Bronchial epithelial cell (primary cell): Measurements from ENCODE around the gene NRIP1. TPM values are rescaled to one million over a fixed set of nuclear protein-coding genes. Genes with fewer than 3 reads are reported as not detected.
"Not testable (repeated sequence)": the region's sequence is repeated elsewhere in the genome, so short reads cannot be mapped to it uniquely, and the experiment has no call there.

Source experiments
- DNase-seq: peaks from one replicate; pipeline ENCODE4 v3.0.0-alpha.2; 2010; ENCODE audit warnings: low read depth
- FAIRE-seq: peaks from 2 replicates; lab custom pipeline; 2011; peaks lifted over from hg19 to GRCh38; lab: Jason Lieb, UNC
- H3K27me3 ChIP-seq: 2 replicates; pipeline ENCODE4 v1.5.1; 2011; ENCODE audit warnings: low read length; ENCODE audit not compliant: control insufficient read depth, insufficient read depth
- H3K36me3 ChIP-seq: 2 replicates; pipeline ENCODE4 v1.5.1; 2011; ENCODE audit warnings: low read length; ENCODE audit not compliant: control insufficient read depth, insufficient read depth
- H3K4me3 ChIP-seq: 2 replicates; pipeline ENCODE4 v1.5.1; 2011; ENCODE audit warnings: mild to moderate bottlenecking, low read depth, low read length, control low read depth
- CTCF ChIP-seq: IDR thresholded peaks from 2 replicates; pipeline ENCODE4 v1.5.1; 2011; ENCODE audit warnings: mild to moderate bottlenecking, moderate library complexity, low read length, control low read depth, inconsistent platforms; ENCODE audit not compliant: insufficient read depth, severe bottlenecking
- total RNA-seq: library from RNA; depleted of rRNA; stranded (reverse); fragments of >200 nt; gene quantifications from 2 replicates; pipeline ENCODE4 v1.2.1, GENCODE V29; 2014

The NRIP1 gene
- total RNA-seq, 1 donor from 2014 or later, result 64.0 TPM

- no peak for FAIRE-seq
- Histone ChIP-seq H3K36me3 (peaks cover 2% of the 10 kb centered on the region), H3K4me3 (no peak overlapping the region), H3K27me3 (no peaks in the 10 kb centered on the region)
- TF ChIP-seq CTCF, result no peak
- DNase-seq, result no peak
These were observed 28.6 kb downstream of the NRIP1 start for GRCh38 chr21:15036189-15036588.

- TF ChIP-seq CTCF, result no peak
- DNase-seq (no peak), FAIRE-seq (no peak)
- Histone ChIP-seq H3K27me3 (no peaks in the 10 kb centered on the region), H3K4me3 (no peak overlapping the region), H3K36me3 (peaks cover 2% of the 10 kb centered on the region)
These were observed 30.5 kb downstream of the NRIP1 start for GRCh38 chr21:15034126-15034853.

GRCh38 chr21:15031790-15032357 is 32.9 kb downstream of the NRIP1 start:
- Histone ChIP-seq H3K36me3 (peaks cover 3% of the 10 kb centered on the region), H3K4me3 (no peak overlapping the region), H3K27me3 (no peaks in the 10 kb centered on the region)
- TF ChIP-seq CTCF, result no peak
- no peak for DNase-seq
- no peak for FAIRE-seq

- not testable (repeated sequence) for H3K27me3 ChIP-seq, FAIRE-seq, H3K4me3 ChIP-seq, H3K36me3 ChIP-seq, DNase-seq
These were observed 33.4 kb downstream of the NRIP1 start for GRCh38 chr21:15031362-15031761.

DNA sequence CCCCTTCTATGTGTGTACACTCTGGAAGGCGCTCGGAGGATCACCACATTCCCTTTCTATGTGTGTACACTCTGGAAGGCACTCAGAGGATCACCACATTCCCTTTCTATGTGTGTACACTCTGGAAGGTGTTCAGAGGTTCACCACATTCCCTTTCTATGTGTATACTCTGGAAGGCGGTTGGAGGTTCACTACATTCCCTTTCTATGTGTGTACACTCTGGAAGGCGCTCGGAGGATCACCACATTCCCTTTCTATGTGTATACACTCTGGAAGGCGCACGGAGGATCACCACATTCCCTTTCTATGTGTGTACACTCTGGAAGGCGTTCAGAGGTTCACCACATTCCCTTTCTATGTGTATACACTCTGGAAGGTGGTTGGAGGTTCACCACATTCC is 33.9 kb downstream of the NRIP1 start:
- H3K27me3 ChIP-seq, H3K36me3 ChIP-seq, FAIRE-seq, DNase-seq, H3K4me3 ChIP-seq: not testable (repeated sequence)

GRCh38 chr21:15029077-15029476 is 35.7 kb downstream of the NRIP1 start:
- no peak for FAIRE-seq
- no peak for DNase-seq
- Histone ChIP-seq H3K27me3 (no peaks in the 10 kb centered on the region), H3K4me3 (no peak overlapping the region), H3K36me3 (peaks cover 3% of the 10 kb centered on the region)
- TF ChIP-seq CTCF, result no peak

- Histone ChIP-seq H3K4me3 (no peak overlapping the region), H3K36me3 (peaks cover 3% of the 10 kb centered on the region), H3K27me3 (no peaks in the 10 kb centered on the region)
- FAIRE-seq (no peak), DNase-seq (no peak)
- no peak for TF ChIP-seq CTCF
These were observed 36.6 kb downstream of the NRIP1 start for GRCh38 chr21:15028186-15028585.
